Epithelial cell of prostate (primary cell): ENCODE measurements around the gene STIP1.
A peak's percentile ranks its signal among the peaks of the same experiment; 100 is the strongest.
"Not testable (repeated sequence)": the region's sequence is repeated elsewhere in the genome, so short reads cannot be mapped to it uniquely, and the experiment has no call there.

Source experiments
- DNase-seq: peaks from one replicate; pipeline ENCODE4 v3.0.0-alpha.2; 2011; ENCODE audit warnings: low read depth, low spot score
- H3K27ac ChIP-seq: fragments of 450-650 bp; 2 replicates; pipeline ENCODE4 v1.5.1; 2017; ENCODE audit warnings: mild to moderate bottlenecking

The STIP1 gene

DNA sequence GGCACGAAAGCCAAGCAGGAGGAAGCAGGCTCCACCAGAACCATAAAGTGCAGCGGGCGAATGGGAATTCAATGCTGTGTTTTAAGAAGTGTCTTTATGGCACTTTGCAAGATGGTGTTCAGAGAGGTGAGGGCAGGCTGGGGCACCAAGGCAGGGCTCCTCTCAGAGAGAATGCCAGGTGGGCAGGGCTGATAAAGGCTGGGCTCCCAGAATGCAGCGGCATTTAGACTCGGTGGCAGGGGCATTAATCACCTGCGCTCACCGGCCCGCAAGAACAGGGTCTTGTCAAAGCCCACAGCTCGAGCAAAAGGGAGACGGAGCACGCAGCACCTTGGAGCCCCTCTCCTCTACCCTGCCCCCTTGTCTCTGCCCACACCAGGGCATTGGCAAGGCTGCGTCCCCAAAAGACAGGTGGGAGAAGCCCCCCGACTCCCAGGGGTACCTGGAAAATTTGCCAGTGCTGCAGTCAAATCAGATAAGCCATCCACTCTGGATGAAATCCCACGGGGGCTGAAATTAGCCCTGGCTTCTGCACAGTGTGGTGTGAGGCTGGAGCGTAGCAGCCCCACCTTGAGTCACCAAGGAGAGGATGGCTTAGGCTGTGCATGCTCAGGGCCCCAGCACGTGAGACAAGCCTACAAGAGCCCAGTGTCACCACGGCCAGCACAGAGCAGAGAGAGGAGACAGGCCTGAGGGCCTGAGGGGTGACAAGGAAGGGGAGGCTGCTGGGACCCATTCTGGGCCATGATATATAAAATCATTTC, 28.2 kb upstream of the STIP1 start:
- no peak overlapping the region for H3K27ac ChIP-seq
- DNase-seq = no peak

GRCh38 chr11:64161037-64161436, 24.9 kb upstream of the STIP1 start:
- H3K27ac ChIP-seq = no peak overlapping the region

DNA sequence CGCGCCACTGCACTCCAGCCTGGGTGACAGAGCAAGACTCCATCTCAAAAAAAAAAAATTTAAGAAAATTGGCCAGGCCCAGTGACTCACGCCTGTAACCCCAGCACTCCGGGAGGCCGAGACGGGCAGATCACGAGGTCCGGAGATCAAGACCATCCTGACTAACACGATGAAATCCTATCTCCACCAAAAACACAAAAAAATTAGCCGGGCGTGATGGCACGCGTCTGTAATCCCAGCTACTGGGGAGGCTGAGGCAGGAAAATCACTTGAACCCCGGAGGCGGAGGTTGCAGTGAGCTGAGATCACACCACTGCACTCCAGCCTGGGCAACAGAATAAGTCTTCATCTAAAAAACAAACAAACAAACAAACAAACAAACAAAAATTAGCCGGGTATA, 23.2 kb upstream of the STIP1 start:
- not testable (repeated sequence) for DNase-seq, H3K27ac ChIP-seq

More at GRCh38 chr11:64161037-64161436, 24.9 kb upstream of the STIP1 start:
- no peak for DNase-seq

DNA sequence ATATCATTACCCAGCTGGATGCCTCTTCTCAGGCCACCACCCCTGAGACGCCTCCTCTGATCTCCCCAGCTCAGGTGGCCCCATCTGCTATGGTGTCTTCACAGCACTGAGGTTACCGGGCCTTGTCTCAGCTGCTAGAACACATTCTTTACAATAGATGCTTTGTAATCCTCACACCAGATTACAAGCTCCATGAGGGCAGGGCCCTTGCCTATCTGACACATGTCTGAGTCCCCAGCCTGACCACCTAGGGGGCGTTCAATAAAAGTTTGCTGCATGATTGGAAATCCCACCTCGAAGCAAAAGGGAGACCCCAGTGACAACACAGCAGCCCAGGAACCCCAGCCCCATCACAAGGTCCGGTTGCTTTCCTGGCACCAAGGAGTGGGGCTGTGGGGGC, 22.0 kb upstream of the STIP1 start:
- no peak for DNase-seq
- H3K27ac ChIP-seq = no peak overlapping the region

DNA sequence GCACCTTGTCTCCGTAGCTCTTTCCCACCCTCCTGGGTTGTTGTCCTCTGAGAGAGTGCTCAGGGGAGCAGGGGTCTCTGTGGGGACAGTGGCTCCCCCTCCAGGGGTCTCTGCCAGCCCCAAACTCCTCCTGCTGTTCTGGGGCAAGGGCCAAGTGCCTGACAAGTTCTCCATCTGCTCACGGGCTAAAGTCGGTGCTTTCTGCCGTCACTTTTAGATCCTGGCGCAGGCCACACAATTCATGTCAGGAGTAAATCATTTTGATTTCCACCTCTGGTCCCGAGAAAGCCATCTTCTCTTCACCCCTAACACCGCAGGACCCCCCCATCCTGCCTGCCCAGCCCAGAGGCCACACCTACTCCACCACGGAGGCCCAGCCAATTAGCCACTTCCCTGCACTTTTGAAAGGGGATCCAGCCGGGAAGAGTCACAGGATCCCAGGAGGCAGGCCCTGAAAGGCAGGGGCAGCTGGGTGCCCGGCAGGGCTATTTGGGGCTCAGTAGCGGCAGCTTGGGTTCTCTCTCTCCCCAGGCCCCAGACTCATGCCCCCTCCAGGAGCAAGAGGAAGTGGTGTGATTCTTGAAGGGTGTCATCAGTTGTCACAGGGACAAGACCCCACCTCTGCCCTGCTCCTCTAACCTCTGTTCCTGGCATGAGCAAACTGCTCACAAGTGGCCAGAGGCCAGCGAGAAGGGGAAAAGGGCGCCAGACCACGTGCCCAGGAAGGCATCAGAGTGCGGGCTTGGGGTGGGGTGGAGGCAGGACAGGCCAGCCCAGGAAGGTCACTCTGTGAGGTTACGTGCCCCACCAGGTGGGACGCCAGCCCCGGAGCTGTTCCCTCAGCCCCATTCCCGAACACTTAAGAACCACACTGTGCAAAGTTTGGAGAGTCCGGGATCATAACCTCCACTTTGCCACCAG, 21.3 kb upstream of the STIP1 start:
- H3K27ac ChIP-seq = no peak overlapping the region
- no peak for DNase-seq

GRCh38 chr11:64165481-64165841, 20.5 kb upstream of the STIP1 start:
- no peak overlapping the region for H3K27ac ChIP-seq

GRCh38 chr11:64165842-64166635, 19.9 kb upstream of the STIP1 start, which contains the start of gene MACROD1:
Gene MACROD1, minus strand, starts transcription at chr11:64166113. Its CDS starts 119 bp downstream, at chr11:64165994.
- DNase-seq = peak; percentile 39

More at GRCh38 chr11:64165481-64165841, 20.5 kb upstream of the STIP1 start:
- DNase-seq = no peak

GRCh38 chr11:64170419-64170818, 15.6 kb upstream of the STIP1 start:
- no peak for DNase-seq
- H3K27ac ChIP-seq = no peak overlapping the region

More at GRCh38 chr11:64165842-64166635, 19.9 kb upstream of the STIP1 start, which contains the start of gene MACROD1:
- H3K27ac ChIP-seq = peak within 1 kb of the TSS; percentile 71

DNA sequence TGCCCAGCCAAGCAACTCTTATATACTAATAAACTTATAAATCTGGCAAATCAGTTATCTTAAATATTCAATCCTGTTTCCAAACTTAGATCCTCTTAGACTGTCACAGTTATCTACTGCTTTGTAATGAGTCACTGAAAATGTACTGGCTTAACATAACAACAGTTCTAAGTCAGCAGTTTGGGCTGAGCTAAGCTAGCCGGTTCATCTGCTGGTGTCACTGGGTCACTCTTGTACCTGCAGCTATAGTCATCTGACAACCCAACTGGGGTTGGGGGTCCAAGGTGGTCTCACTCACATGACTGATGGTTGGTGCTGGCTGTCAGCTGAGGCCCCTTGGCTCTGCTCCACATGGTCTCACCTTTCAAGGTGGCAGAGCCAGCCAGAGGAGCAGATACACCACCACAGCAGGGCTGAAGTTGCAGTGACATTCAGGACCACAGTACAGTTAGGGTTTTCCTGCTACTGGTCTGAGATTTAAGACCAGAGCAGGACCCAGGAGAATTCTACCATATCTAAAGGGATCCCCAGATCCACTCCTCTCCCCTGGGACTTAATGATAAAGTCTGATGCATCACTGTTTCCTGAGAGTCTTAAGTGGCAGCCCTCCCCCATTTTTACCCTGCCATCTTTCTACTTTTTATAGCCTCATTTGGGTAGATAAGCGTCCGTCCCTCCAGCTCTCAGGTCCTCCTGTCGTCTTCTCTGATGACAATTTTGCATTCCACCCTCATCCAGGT, 12.2 kb upstream of the STIP1 start:
- DNase-seq = no peak
- no peak overlapping the region for H3K27ac ChIP-seq

GRCh38 chr11:64176751-64177150, 9.2 kb upstream of the STIP1 start:
- no peak for DNase-seq
- H3K27ac ChIP-seq = no peak overlapping the region

- DNase-seq = no peak
- H3K27ac ChIP-seq = no peak overlapping the region
Measured at GRCh38 chr11:64178203-64178602, 7.8 kb upstream of the STIP1 start.

- DNase-seq = no peak
- H3K27ac ChIP-seq = no peak overlapping the region
Measured at GRCh38 chr11:64178951-64179639, 6.9 kb upstream of the STIP1 start.

GRCh38 chr11:64180891-64181290, 5.1 kb upstream of the STIP1 start:
- no peak overlapping the region for H3K27ac ChIP-seq
- no peak for DNase-seq

DNA sequence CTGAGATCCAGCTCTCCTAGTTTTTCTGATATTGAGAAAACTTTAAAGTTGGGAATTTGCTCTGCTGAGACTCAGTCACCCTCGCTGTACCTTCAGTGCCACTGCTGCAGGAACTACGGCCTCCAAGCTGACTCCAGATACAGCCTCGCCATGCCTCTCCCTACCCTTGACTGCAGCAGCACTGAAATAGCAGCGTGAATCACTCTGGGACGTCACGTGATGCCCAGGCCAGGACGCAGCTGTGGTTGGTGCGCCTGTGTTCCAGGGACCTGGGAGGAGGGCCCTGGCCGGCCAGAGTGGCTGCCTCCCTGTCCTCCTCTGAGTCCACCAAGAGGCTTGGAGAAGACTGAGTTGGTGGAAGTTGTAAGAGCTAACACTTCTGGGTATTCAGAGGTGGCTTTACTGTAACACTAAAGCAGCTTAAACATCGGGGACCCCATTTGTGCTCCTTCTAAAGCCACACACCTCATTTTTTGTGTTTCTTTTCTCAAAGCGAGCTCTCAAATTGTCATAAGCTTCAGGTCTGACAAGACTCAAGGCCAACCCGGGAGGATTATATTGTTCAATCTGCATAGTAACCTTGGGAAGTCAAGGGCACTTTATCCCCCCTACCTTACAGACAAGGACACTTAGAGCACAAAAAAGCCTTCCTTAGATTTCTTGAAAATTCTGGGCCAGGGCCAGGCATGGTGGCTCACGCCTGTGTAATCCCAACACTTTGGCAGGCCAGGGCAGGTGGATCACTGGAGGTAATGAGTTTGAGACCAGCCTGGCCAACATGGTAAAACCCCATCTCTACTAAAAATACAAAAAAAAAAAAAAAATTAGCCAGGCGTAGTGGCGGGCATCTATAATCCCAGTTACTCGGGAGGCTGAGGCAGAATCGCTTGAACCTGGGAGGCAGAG, 4.2 kb upstream of the STIP1 start:
- H3K27ac ChIP-seq = peak overlapping the region; percentile 50
- DNase-seq = peak; percentile 66

DNA sequence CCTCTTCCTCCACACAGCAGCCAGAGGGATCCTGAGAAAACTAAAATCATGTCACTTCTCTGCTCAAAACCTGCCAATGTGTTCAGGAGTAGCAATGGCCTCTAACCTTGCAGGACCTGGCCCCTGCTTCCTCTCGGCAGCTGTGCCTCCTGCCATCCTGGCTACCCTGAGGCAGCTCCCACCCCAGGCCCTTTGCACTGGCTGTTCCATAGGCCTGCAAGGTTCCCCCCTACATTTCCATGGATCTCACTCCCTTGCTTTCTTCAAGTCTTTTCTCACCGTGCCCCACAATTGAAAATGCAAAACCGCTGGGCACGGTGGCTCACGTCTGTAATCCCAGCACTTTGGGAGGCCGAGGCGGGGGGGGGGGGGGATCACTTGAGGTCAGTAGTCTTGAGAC, 2.1 kb upstream of the STIP1 start:
- no peak overlapping the region for H3K27ac ChIP-seq
- DNase-seq = no peak

DNA sequence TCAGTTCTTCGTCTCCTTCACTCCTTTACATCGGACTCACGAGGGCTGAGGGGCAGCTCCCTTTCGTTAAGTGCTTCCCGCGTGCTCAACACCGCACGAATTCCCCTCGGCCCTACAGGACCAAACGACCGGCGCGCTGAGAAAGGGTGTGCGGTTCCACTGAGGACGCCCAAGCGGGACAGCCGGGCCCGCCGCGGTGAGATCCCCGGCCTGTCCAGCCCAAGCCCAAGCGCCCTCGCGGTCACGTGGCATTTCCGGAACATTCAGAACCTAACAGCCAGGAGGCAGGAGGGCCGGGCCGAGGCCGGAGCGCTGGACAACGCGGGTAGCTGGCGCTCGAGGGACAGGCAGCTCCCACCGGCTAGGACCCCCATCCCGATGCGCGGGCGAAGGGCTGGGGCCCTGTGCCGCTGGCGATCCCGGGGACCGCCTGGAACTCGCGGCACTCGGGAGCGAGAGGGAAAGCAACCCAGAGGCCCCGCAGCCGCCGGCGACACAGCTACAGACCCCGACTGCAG, 737 bp upstream of the STIP1 start:
- H3K27ac ChIP-seq = peak overlapping the region; percentile 86
- DNase-seq = no peak

- no peak for DNase-seq
- no peak overlapping the region for H3K27ac ChIP-seq
Measured at GRCh38 chr11:64186492-64187165, 658 bp downstream of the STIP1 start.
